Glomerular endothelial cell (primary cell): Measurements from ENCODE around the gene SEMA4D. TPM values are rescaled to one million over a fixed set of nuclear protein-coding genes. Genes with fewer than 3 reads are reported as not detected.
"Not testable (repeated sequence)": the region's sequence is repeated elsewhere in the genome, so short reads cannot be mapped to it uniquely, and the experiment has no call there.

ENCODE experiments used
- DNase-seq: peaks from one replicate; pipeline ENCODE4 v3.0.0-alpha.2; 2011; ENCODE audit warnings: low read depth, low spot score; ENCODE audit errors: extremely low read depth
- total RNA-seq: library from RNA; depleted of rRNA; stranded (reverse); fragments of >200 nt; gene quantifications from 2 replicates; pipeline ENCODE4 v1.2.3, GENCODE V29; 2015

The SEMA4D gene
- total RNA-seq, 1 donor from 2014 or later: 5.6 TPM

DNA sequence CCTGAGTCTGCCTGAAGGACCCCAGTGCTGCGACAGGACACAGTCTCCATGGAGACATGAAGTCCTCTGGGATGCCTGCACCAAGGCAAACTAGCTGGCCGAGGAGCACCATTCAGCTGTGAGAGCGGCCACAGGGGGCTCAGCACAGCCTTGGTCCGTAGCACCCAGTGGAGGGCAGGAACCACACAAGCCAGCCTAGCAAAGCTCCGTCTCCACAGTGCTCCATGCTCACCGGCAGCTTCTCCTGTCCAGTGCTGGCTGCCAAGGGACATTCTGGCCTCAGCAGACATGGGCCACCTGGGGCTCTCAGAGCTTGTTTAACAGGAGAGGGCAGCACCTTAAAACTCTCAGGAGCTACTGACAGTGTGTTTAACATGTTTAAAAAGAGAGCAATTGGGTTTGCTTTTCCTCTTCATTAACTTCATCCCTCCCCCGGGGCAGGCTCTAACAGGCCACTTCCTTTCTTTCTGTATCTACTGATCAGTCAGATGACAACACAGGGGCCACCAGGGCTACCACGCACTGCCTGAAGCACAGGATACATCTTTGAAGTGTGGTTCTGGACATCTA, 122.6 kb downstream of the SEMA4D start:
- no peak for DNase-seq

DNA sequence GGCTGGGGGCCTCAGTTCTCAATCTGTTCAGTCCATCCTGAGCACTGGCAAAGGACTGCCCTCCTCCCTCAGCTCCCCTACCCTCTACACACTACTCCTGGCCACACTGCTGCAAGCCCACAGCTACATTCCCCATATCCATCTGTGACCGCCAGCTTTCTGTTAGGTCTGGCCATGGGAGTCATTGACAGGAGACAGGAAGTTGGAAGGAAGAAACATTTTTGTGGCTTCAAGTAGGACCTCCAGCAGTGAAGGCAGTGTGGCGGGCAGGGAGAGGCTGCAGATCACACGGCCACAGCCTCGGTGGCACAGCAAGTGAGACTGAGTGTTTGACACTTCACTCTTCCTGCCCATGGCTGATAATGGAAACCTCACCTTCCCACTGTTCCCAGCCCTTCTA, 123.7 kb downstream of the SEMA4D start:
- no peak for DNase-seq

DNA sequence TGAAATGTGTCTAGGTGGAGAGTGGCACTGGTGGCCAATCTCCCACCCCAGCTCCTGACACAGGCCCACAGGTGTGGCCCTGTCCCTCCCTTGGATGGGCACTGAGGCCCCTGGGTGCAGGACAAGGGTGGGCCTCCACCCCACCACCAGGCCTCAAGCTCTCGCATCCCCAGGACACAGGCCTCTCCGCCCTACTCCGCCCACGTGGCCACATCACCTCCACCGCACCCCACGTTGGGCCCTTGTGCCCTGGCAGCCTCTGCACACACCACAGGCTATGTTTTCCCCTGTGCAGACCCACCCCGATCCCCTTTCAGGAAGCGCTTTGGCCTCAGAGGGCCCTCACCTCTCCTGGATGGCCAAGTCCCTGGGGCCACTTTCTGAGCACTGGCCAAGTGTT, 124.9 kb downstream of the SEMA4D start:
- DNase-seq: no peak

DNA sequence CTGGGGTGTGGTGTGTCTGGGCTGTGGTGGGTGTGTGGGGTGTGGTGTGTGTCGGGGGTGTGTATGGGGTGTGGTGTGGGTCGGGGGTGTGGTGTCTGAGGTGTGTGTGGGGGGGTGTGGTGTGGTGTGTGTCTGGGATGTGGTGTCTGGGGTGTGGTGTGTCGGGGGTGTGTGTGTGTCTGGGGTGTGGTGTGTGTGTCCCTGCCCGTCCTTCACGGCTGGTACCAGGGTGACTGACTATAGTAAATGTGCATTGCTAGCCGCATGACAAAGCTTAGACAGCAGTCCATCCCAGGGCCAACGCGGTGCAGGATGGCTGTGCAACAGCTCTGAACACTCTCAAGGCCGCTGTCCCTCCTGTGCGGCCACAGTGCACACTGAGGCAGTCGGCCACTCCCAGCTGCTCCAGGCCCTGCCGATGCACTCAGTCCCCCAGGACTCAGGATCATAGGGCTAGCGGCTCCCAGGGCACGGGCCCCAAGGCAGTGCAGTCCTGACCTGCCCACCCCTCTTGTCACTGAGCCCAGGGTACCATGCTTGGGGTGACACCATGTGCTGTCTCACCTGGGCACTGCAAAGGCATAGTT, 125.6 kb downstream of the SEMA4D start:
- no peak for DNase-seq

DNA sequence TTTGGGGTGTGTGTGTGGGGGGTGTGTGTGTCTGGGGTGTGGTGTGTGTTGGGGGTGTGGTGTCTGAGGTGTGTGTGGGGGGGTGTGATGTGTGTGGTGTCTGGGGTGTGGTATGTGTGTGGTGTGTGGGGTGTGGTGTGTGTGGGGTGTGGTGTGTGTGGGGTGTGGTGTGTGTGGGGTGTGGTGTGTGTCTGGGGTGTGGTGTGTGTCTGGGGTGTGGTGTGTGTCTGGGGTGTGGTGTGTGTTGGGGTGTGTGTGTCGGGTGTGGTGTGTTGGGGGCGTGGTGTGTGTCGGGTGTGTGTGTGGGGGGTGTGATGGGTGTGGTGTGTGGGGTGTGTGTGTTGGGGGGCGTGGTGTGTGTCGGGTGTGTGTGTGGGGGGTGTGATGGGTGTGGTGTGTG, 126.1 kb downstream of the SEMA4D start:
- not testable (repeated sequence) for DNase-seq

DNA sequence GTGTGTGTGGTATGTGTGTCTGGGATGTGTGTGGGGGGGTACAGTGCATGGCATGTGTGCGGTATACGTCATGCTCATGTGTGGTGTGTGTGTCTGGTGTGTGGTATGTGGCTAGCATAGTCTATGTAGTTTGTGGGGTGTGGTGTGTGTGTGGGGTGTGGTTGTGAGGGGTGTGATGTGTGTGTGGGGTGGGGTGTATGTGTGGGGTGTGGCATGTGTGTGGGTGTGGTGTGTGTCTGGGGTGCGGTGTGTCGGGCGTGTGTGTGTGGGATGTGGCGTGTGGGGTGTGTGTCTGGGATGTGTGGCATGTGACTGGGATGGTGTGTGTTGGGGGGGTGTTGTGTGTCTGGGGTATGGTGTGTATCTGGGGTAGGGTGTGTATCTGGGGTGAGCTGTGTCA, 127.3 kb downstream of the SEMA4D start:
- DNase-seq: no peak

DNA sequence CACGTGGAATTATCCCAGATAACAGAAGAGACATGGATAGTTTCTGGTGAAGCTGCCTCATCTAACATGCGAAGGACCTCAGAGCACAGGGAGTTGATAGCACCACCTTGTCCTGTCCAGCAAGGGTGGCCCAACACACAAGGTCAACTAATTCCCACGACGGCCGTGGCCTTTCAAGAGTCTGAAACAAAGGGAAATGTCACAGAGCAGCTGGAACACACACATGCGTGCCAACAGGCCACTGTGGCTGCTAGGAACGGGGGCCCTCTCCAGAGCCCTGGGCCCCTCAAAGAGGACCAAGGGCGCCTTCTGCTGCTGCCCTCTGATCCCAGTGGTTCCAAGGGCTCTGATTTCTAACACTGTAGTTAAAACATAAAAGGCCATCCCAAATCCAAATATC, 128.9 kb downstream of the SEMA4D start:
- DNase-seq: no peak

DNA sequence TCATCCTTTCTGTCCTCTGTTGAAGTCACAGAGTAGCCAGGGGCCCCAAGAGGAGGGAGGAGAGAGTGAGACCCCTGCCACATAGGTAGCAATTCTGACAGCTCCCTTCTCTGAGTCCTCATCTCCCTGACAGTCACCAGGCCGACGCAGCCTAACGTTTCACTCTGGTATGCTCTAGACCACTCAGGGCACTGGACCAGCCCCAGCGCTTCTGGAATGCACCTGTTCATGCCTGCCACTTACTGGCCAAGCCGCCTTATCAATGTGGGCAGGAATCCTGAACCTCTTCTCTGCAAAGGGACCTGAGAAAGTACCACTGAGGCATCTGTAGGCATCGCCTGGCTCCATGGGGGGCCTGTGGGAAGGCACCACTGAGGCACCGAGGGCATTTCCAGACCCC, 129.4 kb downstream of the SEMA4D start:
- no peak for DNase-seq

DNA sequence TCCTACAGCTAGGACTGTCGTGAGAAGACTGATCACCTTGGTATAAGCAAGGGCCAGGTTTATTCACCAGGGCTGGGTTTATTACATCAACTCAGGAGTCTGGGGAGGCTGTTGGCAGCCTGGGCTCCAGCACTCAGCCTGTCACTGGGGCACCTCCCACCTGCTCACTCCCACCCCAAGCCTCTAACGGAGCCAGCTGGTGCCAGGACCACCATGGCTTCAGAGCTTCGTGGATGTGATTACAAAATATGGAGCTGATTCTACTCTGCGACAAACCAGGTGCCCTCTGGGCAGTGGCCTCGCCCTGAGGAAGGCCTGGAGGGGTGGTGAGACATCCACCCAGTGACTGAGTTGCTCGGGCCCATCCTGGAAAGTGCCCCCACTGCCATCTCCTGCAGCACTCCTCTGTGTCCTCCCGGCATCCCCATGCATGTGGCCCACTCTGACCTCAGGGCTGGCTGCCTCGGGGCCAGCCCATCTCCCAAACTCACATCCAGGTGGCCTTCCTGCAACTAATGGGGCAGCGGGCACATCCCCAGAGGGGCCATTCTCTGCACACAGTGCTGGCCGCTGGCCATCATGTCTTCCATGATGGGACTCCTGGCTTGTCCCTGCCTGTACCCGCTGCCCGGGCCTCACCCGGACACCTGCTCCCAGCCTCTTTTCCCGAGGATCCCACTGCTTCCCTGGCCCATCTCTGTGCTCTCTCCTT, 130.0 kb downstream of the SEMA4D start:
- DNase-seq: no peak

DNA sequence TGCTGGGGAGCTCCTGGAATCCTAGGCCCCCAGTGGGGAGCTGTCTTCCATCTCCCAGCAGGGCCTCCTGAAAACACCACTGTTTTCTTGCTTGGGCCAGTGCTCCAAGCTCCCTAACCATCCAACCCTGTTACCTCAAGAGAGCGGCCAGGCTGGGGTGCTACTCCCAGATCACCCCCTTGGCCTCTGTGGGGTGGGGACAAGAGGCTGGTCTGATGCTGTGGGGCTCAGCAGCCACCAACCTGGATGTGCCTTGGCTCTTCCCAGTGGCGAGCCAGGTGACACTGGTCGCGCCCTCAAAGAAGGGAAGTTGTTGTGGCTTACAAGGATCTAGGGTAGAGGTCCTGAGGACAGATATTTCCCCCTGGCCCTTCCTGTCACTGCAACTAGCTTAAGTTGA, 130.6 kb downstream of the SEMA4D start:
- no peak for DNase-seq

DNA sequence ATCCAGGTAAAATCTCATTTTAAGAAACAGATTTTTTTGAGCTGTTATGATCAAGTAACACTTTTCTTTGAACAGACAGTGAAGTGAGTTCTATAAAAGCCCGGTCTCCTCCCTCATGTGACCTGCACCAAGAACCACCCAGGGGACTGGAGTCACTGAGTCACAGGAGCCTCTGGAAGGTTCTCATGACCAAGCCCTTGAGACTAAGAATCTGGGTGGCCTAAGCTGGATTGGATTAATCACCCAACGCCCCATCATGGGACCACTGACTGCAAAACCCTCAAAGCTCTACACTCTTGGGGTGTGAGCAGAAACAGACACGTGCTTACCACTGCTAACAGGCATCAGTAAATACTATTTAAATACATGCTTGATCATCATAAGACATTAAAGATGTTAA, 131.2 kb downstream of the SEMA4D start:
- DNase-seq: no peak

DNA sequence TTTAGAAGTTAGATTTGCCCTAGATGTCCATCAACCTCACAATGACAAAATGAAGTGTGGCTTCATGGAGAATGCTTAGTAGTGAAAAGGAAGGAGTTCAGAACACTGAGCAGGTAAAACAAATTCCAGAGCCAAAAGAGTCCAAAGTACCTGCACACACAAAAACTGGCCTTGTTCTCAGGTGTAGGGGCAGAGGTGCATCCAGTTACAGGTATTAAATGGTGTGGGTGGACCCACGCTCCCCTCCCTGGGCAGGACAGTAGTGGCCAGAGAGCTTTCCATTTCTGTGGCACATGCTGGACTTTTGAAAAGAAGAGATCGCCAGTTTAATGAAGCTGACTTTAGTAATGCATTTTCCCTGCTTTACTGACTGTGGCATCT, 132.4 kb downstream of the SEMA4D start:
- DNase-seq: no peak

DNA sequence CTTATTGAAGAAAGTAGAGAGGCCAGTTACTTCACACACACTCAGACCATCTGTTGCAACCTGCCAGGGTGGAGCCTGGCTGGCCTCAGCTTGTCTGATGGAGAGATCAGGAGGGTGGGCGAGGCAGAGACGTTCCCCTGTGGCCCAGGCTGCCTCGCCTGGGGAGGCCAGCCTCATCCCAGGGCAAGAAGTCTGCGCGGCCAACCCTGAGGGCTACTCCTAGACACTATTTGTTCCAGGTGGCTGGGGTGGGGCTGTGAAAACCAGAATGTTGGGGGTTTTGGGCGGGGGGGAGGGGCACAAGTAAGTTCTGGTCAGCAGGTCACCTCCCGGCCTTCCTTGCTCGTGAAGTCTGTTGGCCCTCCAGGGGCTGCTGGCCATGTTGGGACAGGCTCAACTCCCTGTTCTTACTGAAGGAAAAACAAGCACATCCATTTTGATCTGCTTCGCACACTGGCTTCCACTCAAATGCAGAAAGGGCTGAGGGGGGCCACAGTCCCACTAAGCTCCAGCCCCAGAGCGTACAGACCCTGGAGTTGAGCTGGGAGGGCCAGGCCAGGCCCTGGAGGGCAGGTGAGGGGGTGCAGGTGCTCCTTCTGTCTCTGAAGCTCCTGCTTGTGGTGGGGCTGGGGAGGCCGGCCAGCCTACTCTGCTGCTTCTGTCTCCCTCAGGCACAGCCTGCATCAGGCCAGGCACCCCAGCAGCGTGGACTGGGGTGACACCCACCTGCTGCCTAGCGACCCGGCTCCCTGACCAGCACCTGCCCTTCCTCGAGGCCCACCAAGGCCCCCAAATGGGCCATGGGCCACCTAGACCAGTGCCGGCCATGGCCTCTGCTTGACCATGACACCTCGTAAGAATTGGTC, 133.0 kb downstream of the SEMA4D start:
- no peak for DNase-seq

DNA sequence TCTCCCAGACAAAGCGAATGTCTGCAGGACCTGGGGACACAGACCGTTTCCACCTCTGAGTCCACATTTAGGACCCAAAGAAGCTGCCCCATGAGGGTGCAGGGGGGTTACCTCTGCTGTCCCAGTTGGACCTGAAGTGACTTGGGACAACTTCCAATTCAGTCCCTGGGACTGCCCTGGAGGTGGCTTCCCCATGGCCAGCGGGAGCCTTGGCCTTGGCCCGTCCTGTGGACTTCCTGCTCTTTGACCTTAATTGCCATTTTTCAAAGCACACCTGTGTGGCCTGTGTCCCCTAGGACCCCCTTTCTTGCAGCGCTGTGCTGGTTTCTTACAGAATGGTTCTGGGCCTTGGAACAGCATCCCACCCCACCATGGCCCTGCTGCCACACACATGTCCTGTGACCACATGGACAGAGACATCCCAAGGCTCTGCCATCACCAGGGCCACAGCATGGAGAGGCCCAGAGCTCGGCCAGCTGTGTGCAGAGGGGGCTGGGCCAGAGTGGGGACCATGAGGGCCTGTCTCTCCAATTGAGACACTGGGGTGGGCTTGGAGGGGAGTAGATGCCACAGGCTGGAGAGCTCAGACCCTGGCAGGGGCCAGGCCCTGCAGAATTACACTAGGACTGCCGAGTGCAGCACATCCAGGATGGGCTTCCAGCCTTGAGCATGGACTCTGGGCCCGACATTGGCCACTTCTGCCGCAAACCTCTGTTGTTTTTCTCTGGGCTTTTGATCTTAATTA, 133.8 kb downstream of the SEMA4D start:
- no peak for DNase-seq

DNA sequence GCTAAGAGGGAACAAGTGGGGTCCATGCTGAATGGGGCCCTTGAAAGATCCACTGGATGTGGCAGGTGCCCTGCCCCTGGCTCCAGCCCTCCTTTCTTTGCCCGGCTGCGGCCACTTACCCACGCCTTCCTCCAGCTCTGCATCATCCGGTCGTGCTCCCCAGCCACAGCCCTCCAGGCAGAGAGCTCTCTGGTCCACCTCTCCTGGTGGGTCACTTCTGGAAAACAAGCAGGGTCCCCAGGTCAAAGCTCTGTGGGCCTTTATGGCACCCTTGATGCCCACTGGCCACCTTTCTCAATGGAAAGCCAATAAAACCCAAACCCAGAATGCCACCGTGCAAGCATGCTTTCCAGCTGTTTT, 134.6 kb downstream of the SEMA4D start:
- no peak for DNase-seq

DNA sequence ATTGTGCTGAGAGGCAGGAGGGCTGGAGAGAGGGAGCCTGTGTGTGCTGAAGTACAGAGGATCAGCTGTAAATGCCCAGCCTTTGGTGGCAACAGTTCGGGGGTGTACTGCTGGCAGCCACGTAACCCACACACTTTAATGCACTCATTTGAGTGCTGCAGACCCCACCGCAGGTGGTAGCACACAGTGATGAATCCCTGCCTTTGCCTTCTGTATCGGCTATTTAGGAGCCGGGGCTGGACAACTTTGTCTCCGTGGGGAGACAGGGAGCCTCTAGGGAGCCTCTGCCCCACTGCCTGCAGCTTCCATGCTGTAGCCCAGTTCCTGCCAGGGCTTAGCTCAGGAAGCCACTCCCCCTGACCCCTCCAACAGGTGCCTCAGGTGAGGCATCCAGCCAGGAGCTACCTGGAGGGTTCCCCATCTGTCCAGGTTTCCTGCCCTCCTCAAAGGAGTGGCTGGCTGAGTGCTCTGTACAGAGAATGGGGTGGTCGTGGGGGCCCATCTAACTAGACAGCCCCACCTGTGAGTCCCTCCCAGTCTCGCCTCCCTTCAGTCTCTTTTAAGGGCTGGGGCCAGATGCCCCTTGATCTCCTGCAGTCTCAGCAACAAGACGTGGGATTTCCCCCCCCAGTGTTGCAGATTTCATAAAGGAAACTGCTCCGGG, 135.1 kb downstream of the SEMA4D start:
- no peak for DNase-seq

DNA sequence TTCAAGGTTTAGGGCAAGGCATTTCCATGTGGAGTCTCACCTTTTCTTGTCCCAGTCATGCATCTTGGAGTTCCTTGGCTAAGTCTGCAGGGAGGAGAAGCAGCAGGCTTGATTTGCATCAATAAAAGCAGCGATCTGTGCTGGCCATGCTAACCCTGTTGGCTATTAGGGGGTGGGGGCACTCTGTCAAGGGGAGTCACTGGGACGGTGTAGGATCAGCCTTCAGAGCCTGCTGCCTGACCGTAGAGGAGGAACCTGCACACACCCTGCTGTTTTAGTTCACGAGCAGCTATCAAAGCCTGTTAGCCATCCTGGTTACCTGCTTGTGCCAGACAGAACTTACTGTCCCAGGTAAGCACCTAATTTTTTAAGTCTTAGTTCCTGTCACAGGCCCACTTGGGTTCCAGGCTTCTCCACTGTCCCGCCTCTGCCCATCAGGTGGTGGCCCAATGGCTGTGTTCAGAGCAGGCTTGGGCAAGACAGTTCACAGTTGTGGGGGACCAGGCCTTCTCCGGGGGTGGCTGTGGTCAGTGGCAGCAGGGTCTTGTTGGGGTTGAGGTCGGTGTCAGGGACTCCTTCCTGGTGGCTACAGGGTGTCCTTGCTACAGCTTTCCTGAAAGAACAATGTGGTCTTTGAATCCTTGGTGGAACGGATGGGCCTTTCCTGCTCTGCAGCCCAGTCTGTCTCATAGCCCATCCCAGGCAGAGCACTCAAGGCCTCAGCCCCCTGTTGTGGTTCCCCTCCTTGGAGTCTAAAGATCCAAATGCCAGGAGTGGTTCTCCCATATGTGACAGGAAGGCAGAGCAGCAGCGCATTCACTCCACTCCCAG, 135.9 kb downstream of the SEMA4D start:
- DNase-seq: no peak

DNA sequence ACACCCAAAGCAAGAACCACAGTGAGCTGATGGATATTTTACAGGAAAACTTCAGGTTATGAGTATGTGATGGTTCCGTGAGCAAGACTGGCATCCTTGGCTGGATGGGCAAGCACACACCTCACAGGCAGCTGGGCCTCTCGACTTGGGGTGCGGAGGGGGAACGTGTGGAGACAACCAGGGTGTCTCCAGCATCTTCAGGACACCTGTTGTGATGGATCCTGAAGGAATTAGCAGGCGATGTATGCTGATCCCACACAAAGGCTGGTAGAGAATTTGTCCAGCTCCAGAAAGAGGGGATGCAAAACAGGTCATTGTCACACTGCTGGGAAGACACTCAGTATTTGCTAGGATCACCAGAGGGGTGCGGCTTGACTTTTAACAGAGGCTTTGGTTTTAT, 136.9 kb downstream of the SEMA4D start:
- no peak for DNase-seq

DNA sequence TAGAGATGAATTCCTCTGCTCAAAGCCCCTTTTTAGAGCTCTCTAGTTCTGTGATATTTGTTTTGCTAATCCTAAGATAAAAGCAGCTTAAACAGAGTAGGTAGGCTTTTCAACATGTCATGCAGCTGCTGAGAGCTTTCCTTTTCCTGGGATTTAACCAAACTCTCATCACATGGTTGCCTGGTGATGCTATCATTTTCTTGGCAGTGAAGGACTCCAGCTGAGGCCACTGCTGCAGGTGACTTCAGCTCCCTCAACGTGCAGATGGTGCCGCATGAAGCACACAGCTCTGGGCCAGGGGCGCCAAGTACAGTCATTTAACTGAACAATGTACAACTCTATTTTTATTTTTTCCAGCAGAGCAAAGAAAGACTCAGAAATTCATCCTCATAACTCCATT, 137.4 kb downstream of the SEMA4D start:
- DNase-seq: no peak
